ENCODE data around the gene DCAF15. TPM values are rescaled to one million over a fixed set of nuclear protein-coding genes. Genes with fewer than 3 reads are reported as not detected.

Gene DCAF15
- total RNA-seq, 5 donors from 2014 or later (not counting 1 experiment from before 2014, with no cell fraction given) = 67.3 to 118 (median 110) TPM

- Mint-ChIP-seq H3K9me3 (peaks cover 0 to 4% (median 0%) of the 10 kb centered on the region in 3 donors), H3K27me3 (no peaks in the 10 kb centered on the region), H3K36me3 (peaks cover 7% of the 10 kb centered on the region), H3K27ac (peak overlapping the region; percentile 99), H3K4me1 (peaks cover 53 to 74% (median 63%) of the 10 kb centered on the region in 3 donors), H3K4me3 (peak overlapping the region; percentile 28 to 74 (median 57))
- H3K4me3 ChIP-seq (ENCODE audit: control insufficient read depth in 1 of 2, extremely low read depth in 1 of 2, low read length in 1 of 2) = no peak overlapping the region
- peak overlapping the region; percentile 100 for H3K27ac ChIP-seq (ENCODE audit: low read length)
- peaks cover 28 to 68% of the 10 kb centered on the region in 2 experiments for H3K4me1 ChIP-seq (ENCODE audit: control insufficient read depth in 1 of 2, extremely low read depth in 1 of 2, insufficient read depth in 2 of 2, low read length in 2 of 2)
- H3K36me3 ChIP-seq (ENCODE audit: control insufficient read depth in 2 of 2, extremely low read depth in 1 of 2, insufficient read depth in 1 of 2, low read length in 1 of 2) = peaks cover 2 to 11% of the 10 kb centered on the region in 2 donors
- DNase-seq (peak in 7 of 35 experiments; percentile 24 to 74 (median 28)), ATAC-seq (replicated peaks in 1 of 4) (no peak)
- H3K27me3 ChIP-seq (replicated peaks in 1 of 2; ENCODE audit: control insufficient read depth in 2 of 2, extremely low read depth in 1 of 2, insufficient read depth in 2 of 2, low read length in 1 of 2) = no peaks in the 10 kb centered on the region
- H3K9me3 ChIP-seq = no peaks in the 10 kb centered on the region
- POLR2A ChIA-PET = interaction anchor here (0.6 to 0.7 kb wide), 3 partner anchors 88 to 379 kb away, joined by 3 to 12 read pairs (median 5); partner anchors contain the start of gene PRKACA (in 1 of the 2)
- CTCF ChIA-PET = interaction anchor here in 1 of 2 donors (1.4 kb wide), 1 partner anchor 16 kb away, joined by 5 read pairs; no protein-coding TSS in a partner anchor
- whole genome bisulfite sequencing (ENCODE audit: insufficient coverage) = 12% methylated on average over 5 of the region's 13 CpGs
These were observed 50.4 kb downstream of the DCAF15 start for GRCh38 chr19:14002571-14003250.

DNA sequence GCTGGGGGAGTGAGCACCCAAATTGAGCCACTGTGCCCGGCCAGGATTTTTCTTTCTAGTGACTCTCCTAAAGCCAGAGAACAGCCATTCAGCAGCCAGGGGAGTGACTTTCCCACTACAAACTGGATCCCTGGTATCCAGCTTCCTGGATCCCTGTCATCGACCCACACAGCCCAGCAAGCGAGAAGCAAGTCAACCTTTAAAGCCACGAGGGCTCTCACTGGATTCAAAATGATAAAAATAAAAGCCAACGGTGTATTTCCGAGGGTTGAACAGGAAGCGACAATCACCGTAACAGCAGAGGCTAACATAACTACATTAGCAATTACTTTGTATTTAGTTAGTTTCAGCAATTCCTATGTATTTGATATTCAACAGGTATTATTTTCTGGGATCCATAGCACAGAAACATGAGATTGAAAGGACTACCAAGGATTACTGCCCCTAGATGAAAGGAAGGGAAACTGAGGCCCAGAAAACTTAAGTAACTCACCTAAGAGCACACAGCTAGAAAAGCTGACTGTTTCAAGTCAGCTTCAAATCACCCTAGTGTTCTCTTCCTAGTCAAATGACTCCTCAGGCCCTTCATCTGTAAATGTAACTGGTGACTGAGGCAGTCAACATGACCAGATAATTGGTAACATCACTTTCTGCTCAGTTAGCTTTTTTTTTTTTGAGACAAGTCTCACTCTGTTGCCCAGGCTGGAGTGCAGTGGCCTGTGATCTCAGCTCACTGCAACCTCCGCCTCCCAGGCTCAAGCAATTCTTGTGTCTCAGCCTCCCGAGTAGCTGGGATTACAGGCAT, 51.1 kb downstream of the DCAF15 start:
- Histone ChIP-seq H3K27ac (ENCODE audit: low read length) (peak overlapping the region; percentile 100), H3K36me3 (ENCODE audit: control insufficient read depth in 2 of 2, extremely low read depth in 1 of 2, insufficient read depth in 1 of 2, low read length in 1 of 2) (peaks cover 0 to 7% of the 10 kb centered on the region in 2 donors), H3K27me3 (replicated peaks in 1 of 2; ENCODE audit: control insufficient read depth in 2 of 2, extremely low read depth in 1 of 2, insufficient read depth in 2 of 2, low read length in 1 of 2) (no peaks in the 10 kb centered on the region), H3K4me3 (ENCODE audit: control insufficient read depth in 1 of 2, extremely low read depth in 1 of 2, low read length in 1 of 2) (no peak overlapping the region), H3K9me3 (no peaks in the 10 kb centered on the region), H3K4me1 (ENCODE audit: control insufficient read depth in 1 of 2, extremely low read depth in 1 of 2, insufficient read depth in 2 of 2, low read length in 2 of 2) (peaks cover 28 to 68% of the 10 kb centered on the region in 2 experiments)
- 38% methylated on average over 4 of the region's 10 CpGs for WGBS (ENCODE audit: insufficient coverage)
- ATAC-seq (replicated peaks in 1 of 4) = no peak
- peak overlapping the region; percentile 21 to 74 (median 57) for H3K4me3 Mint-ChIP-seq
- DNase-seq = peak in 1 of 35 experiments; percentile 57
- peaks cover 0 to 4% (median 0%) of the 10 kb centered on the region in 3 donors for H3K9me3 Mint-ChIP-seq
- H3K4me1 Mint-ChIP-seq = peaks cover 53 to 68% (median 65%) of the 10 kb centered on the region in 3 donors
- peaks cover 4% of the 10 kb centered on the region for H3K36me3 Mint-ChIP-seq
- ChIA-PET POLR2A (interaction anchor here (0.6 to 0.7 kb wide), 5 partner anchors 28 to 378 kb away, joined by 3 to 4 read pairs (median 3); partner anchors contain the start of gene IL27RA (in 1 of the 2)), CTCF (interaction anchor here in 1 of 2 donors (0.7 to 1.4 kb wide), 4 partner anchors 17 to 54 kb away, joined by 3 to 5 read pairs (median 4); partner anchors contain the start of genes DCAF15 and IL27RA)
- H3K27ac Mint-ChIP-seq = peak overlapping the region; percentile 99
- H3K27me3 Mint-ChIP-seq = no peaks in the 10 kb centered on the region

DNA sequence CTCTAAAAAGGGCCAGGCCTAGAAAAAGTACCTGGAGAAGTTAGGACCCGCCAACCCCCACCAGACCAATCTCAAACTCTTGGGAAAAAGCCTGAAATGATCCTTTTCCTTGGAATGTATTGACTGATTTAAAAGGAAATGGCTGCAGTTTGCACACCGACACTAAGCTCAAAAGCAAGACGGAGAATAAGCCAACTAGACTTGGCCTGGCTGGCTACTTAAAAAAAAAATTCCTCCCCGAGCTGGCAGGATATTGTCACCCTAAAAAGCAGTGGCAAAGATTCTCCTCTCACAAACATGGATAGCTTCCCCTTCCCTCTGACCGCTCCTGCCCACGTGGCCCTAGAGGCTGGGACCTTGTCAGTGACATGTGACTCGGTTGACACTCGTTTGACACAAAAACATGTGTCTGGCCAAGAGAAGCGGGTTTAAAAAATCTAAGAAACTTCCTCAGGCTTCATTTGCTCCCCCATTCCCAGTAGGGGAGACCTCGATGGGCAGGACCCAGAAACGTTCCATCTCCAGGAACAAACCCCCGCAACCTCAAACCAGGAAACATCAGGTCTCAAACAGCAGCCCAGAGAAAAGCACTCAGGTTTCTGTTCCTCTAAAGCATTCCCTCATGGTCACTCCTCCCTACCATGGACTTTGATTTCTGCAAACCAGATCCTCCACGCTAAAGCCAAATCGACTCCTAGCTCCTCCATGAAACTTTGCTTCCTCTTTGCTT, 52.5 kb downstream of the DCAF15 start:
- ATAC-seq (replicated peaks in 1 of 4) = no peak

DNA sequence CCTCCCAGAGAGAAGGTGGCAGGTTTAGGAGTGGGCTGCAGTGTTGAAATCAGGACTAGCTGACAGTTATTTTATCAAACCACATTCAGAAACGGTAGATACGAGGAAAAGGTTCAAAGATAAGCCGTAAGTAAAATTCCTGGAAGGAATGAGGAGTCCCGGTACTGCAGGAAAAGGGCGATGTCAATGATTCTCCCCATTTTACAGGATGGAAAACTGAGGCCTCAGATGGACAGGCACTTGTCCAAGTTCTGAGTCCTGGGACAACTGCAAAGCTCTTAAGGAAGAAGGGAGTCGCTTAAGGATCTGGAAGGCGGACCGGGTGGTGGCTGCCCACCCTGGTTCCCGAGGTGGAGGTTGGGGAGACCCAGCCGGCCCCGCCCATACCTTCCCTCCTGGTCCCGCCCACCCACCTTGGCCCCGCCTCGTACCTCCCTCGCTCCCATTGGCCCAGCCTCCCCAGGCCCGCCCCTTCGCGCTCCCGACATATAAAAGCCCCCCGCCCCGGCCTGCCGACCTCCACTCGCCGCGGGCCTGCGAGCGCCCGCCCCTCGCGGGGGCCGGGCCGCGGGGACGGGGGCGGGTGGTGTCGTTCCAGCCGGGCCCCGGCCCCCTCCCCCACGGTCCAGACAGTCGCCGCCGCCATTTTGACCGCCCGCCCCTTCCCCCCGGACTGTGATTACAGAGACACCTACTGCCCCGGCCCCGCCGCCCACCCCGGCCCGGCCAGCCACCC, 53.2 kb downstream of the DCAF15 start:
- 4% methylated on average over 35 of the region's 50 CpGs for WGBS (ENCODE audit: insufficient coverage)
- H3K27ac ChIP-seq (ENCODE audit: low read length) = peak overlapping the region; percentile 100
- H3K27me3 ChIP-seq (replicated peaks in 1 of 2; ENCODE audit: control insufficient read depth in 2 of 2, extremely low read depth in 1 of 2, insufficient read depth in 2 of 2, low read length in 1 of 2) = no peaks in the 10 kb centered on the region
- CTCF ChIA-PET = interaction anchor here in 1 of 2 donors (0.6 kb wide), 1 partner anchor 18 kb away, joined by 8 read pairs; no protein-coding TSS in a partner anchor
- ATAC-seq (replicated peaks in 1 of 4) = peak; percentile 47 to 57 (median 55)
- DNase-seq = peak; percentile 74 to 96 (median 88)
- H3K4me1 Mint-ChIP-seq = peaks cover 46 to 62% (median 55%) of the 10 kb centered on the region in 3 donors
- POLR2A ChIA-PET = interaction anchor here (0.6 to 3.0 kb wide), 8 partner anchors 13 to 165 kb away, joined by 3 to 14 read pairs (median 4); partner anchors contain the start of genes DCAF15 (in 2 of the 2), ASF1B (in 1 of the 2) and IL27RA (in 1 of the 2)
- H3K36me3 ChIP-seq (ENCODE audit: control insufficient read depth in 2 of 2, extremely low read depth in 1 of 2, insufficient read depth in 1 of 2, low read length in 1 of 2) = no peaks in the 10 kb centered on the region
- peak overlapping the region; percentile 82 to 92 (median 83) for H3K4me3 Mint-ChIP-seq
- peak overlapping the region; percentile 89 to 95 for H3K27ac Mint-ChIP-seq
- H3K9me3 ChIP-seq = no peaks in the 10 kb centered on the region
- H3K9me3 Mint-ChIP-seq = no peaks in the 10 kb centered on the region
- H3K4me3 ChIP-seq (ENCODE audit: control insufficient read depth in 1 of 2, extremely low read depth in 1 of 2, low read length in 1 of 2) = peak overlapping the region in 1 of 2 donors; percentile 86
- peaks cover 23 to 58% of the 10 kb centered on the region in 2 experiments for H3K4me1 ChIP-seq (ENCODE audit: control insufficient read depth in 1 of 2, extremely low read depth in 1 of 2, insufficient read depth in 2 of 2, low read length in 2 of 2)
- no peaks in the 10 kb centered on the region for H3K27me3 Mint-ChIP-seq
- no peaks in the 10 kb centered on the region for H3K36me3 Mint-ChIP-seq

More for the DNA sequence above, 52.5 kb downstream of the DCAF15 start:
- ChIA-PET POLR2A (interaction anchor here (0.6 to 1.1 kb wide), 3 partner anchors 52 to 133 kb away, joined by 3 to 5 read pairs (median 4); partner anchors contain the start of gene DCAF15 (in 1 of the 2)), CTCF (interaction anchor here (0.5 to 0.6 kb wide), 2 partner anchors 17 to 23 kb away, joined by 3 to 8 read pairs; partner anchors contain the start of gene RLN3 (in 1 of the 2))
- Mint-ChIP-seq H3K9me3 (no peaks in the 10 kb centered on the region), H3K4me1 (peaks cover 50 to 68% (median 62%) of the 10 kb centered on the region in 3 donors), H3K27ac (peak overlapping the region; percentile 89 to 95), H3K4me3 (peak overlapping the region; percentile 70 to 83 (median 75)), H3K27me3 (no peaks in the 10 kb centered on the region), H3K36me3 (no peaks in the 10 kb centered on the region)
- Histone ChIP-seq H3K4me3 (ENCODE audit: control insufficient read depth in 1 of 2, extremely low read depth in 1 of 2, low read length in 1 of 2) (peak overlapping the region in 1 of 2 donors; percentile 32), H3K4me1 (ENCODE audit: control insufficient read depth in 1 of 2, extremely low read depth in 1 of 2, insufficient read depth in 2 of 2, low read length in 2 of 2) (peaks cover 28 to 65% of the 10 kb centered on the region in 2 experiments), H3K9me3 (no peaks in the 10 kb centered on the region), H3K36me3 (ENCODE audit: control insufficient read depth in 2 of 2, extremely low read depth in 1 of 2, insufficient read depth in 1 of 2, low read length in 1 of 2) (no peaks in the 10 kb centered on the region), H3K27ac (ENCODE audit: low read length) (peak overlapping the region; percentile 100), H3K27me3 (replicated peaks in 1 of 2; ENCODE audit: control insufficient read depth in 2 of 2, extremely low read depth in 1 of 2, insufficient read depth in 2 of 2, low read length in 1 of 2) (no peaks in the 10 kb centered on the region)
- 54% methylated on average over 8 of the region's 14 CpGs for whole genome bisulfite sequencing (ENCODE audit: insufficient coverage)
- DNase-seq = no peak

DNA sequence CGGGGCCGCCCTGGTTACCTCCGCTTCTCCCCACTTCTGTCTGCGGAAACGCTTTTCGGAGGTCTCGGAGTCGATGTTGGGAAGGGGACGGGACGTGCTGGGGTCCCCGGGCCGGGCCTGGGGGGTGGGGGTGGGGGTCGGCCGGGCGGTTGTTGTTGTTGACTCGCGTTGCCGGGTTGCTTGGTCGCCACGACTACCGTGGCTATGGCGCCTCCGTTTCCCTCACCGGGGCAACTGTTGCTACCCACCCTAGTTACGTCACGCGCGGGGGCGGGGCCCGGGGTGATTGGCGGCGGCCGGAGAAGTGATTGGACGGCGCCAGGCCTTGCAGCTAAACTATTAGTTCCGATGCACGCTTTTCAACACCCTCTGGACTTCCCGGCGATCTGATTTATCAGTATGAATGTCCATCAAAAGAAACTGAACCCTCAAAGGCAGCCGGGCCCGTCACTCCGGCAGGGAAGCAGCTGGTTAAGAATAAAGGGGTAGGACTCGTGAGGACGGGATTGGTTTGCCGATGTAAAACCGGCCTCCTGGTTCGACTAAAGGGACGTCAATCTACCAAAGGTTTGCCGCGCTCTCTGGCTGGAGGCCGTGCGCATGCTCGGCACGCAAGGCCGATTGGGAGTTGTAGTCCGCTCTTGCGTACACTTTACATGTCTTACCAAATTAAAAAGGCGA, 53.9 kb downstream of the DCAF15 start, which contains the start of gene RFX1:
Gene RFX1 (minus strand): TSS at position 236 of the 681 bp plus-strand sequence. CDS start 12,477 bp downstream, outside the sequence.
- under 1% methylated on average over 48 of the region's 58 CpGs for WGBS (ENCODE audit: insufficient coverage)

More for the DNA sequence above, 53.9 kb downstream of the DCAF15 start, which contains the start of gene RFX1:
- Mint-ChIP-seq H3K27ac (peak within 1 kb of the TSS; percentile 97 to 98), H3K27me3 (no peaks in the 10 kb centered on the region), H3K4me1 (peaks cover 38 to 55% (median 48%) of the 10 kb centered on the region in 3 donors), H3K4me3 (peak within 1 kb of the TSS; percentile 82 to 92 (median 91)), H3K9me3 (no peaks in the 10 kb centered on the region), H3K36me3 (no peaks in the 10 kb centered on the region)
- peak within 1 kb of the TSS; percentile 86 to 88 for H3K4me3 ChIP-seq (ENCODE audit: control insufficient read depth in 1 of 2, extremely low read depth in 1 of 2, low read length in 1 of 2)
- ChIA-PET CTCF (no interaction called here), POLR2A (interaction anchor here in 1 of 2 donors (0.6 to 3.0 kb wide), 9 partner anchors 13 to 166 kb away, joined by 3 to 14 read pairs (median 4); partner anchors contain the start of genes ASF1B, DCAF15 and IL27RA)
- no peaks in the 10 kb centered on the region for H3K27me3 ChIP-seq (replicated peaks in 1 of 2; ENCODE audit: control insufficient read depth in 2 of 2, extremely low read depth in 1 of 2, insufficient read depth in 2 of 2, low read length in 1 of 2)
- peak within 1 kb of the TSS; percentile 100 for H3K27ac ChIP-seq (ENCODE audit: low read length)
- DNase-seq (peak; percentile 99 to 100 (median 100)), ATAC-seq (replicated peaks in 1 of 4) (peak; percentile 77 to 82 (median 80))
- H3K9me3 ChIP-seq = no peaks in the 10 kb centered on the region
- H3K36me3 ChIP-seq (ENCODE audit: control insufficient read depth in 2 of 2, extremely low read depth in 1 of 2, insufficient read depth in 1 of 2, low read length in 1 of 2) = no peaks in the 10 kb centered on the region
- peaks cover 16 to 50% of the 10 kb centered on the region in 2 experiments for H3K4me1 ChIP-seq (ENCODE audit: control insufficient read depth in 1 of 2, extremely low read depth in 1 of 2, insufficient read depth in 2 of 2, low read length in 2 of 2)

Measured in T-cell (primary cell).